Parathyroid adenoma (tissue), 2 donors: ENCODE data around the gene KMT2C.

Experiments
- H2AFZ ChIP-seq: fragments of 300-600 bp; sonication (generic); one replicate; pipeline ENCODE4 v1.7.0; 2017; ENCODE audit warnings: antibody characterized with exemption, mild to moderate bottlenecking
- H3K27ac ChIP-seq: fragments of 300-600 bp; sonication (generic); one replicate; pipeline ENCODE4 v1.7.0; 2017
- H3K27me3 ChIP-seq: fragments of 300-600 bp; sonication (generic); one replicate; pipeline ENCODE4 v1.7.0; 2017; ENCODE audit warnings: low read length; ENCODE audit not compliant: control insufficient read depth, insufficient read depth
- H3K36me3 ChIP-seq: fragments of 300-600 bp; sonication (generic); one replicate; pipeline ENCODE4 v1.7.0; 2017; ENCODE audit warnings: low read length; ENCODE audit not compliant: control insufficient read depth, insufficient read depth
- H3K4me1 ChIP-seq: fragments of 300-600 bp; sonication (generic); one replicate; pipeline ENCODE4 v1.7.0; 2017; ENCODE audit warnings: control low read depth
- H3K4me2 ChIP-seq: fragments of 300-600 bp; sonication (generic); one replicate; pipeline ENCODE4 v1.7.0; 2017; ENCODE audit warnings: low read length
- H3K4me3 ChIP-seq: fragments of 300-600 bp; sonication (generic); one replicate; pipeline ENCODE4 v1.7.0; 2017; ENCODE audit warnings: low read depth, low read length
- H3K79me2 ChIP-seq: fragments of 300-600 bp; sonication (generic); one replicate; pipeline ENCODE4 v1.7.0; 2017; ENCODE audit warnings: control low read depth
- H3K9ac ChIP-seq: fragments of 300-600 bp; sonication (generic); one replicate; pipeline ENCODE4 v1.7.0; 2017; ENCODE audit warnings: mild to moderate bottlenecking
- H3K9me3 ChIP-seq: fragments of 300-600 bp; sonication (generic); one replicate; pipeline ENCODE4 v1.7.0; 2017; ENCODE audit warnings: low read length; ENCODE audit not compliant: control insufficient read depth
- TF ChIP-seq, protein P1 (sequence below): fragments of 300-600 bp; sonication (generic); IDR thresholded peaks from one replicate; pipeline ENCODE4 v1.7.0; 2017; ENCODE audit warnings: antibody characterized with exemption, mild to moderate bottlenecking
- donor health status: primary hyperparathyroidism.

The KMT2C gene

DNA sequence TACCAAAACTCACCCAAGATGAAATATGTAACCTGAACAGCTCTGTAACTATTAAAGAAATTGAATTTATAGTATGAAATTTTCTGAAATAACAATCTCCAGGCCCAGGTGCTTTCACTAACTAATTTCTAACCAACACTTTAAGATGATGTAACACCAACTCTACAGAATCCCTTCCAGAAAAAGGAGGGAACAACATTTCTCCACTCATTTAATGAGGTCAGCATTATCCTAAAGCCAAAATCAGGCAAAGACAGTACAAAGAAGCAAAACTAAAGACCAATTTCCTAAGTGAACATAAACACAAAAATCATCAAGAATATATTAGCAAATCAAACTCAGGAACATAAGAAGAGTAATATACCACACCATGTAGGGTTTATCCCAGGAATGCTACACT is 65.5 kb downstream of the KMT2C start:
- Histone ChIP-seq H3K4me1 (no peaks in the 10 kb centered on the region), H3K36me3 (no peaks in the 10 kb centered on the region), H3K27ac (no peak overlapping the region), H3K27me3 (no peaks in the 10 kb centered on the region), H3K4me3 (no peak overlapping the region), H3K9ac (no peak overlapping the region), H3K79me2 (peaks cover 56% of the 10 kb centered on the region), H3K4me2 (no peak overlapping the region), H3K9me3 (no peaks in the 10 kb centered on the region), H2AFZ (no peak overlapping the region)
- TF ChIP-seq, protein P1, sequence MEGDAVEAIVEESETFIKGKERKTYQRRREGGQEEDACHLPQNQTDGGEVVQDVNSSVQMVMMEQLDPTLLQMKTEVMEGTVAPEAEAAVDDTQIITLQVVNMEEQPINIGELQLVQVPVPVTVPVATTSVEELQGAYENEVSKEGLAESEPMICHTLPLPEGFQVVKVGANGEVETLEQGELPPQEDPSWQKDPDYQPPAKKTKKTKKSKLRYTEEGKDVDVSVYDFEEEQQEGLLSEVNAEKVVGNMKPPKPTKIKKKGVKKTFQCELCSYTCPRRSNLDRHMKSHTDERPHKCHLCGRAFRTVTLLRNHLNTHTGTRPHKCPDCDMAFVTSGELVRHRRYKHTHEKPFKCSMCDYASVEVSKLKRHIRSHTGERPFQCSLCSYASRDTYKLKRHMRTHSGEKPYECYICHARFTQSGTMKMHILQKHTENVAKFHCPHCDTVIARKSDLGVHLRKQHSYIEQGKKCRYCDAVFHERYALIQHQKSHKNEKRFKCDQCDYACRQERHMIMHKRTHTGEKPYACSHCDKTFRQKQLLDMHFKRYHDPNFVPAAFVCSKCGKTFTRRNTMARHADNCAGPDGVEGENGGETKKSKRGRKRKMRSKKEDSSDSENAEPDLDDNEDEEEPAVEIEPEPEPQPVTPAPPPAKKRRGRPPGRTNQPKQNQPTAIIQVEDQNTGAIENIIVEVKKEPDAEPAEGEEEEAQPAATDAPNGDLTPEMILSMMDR = no peak

DNA sequence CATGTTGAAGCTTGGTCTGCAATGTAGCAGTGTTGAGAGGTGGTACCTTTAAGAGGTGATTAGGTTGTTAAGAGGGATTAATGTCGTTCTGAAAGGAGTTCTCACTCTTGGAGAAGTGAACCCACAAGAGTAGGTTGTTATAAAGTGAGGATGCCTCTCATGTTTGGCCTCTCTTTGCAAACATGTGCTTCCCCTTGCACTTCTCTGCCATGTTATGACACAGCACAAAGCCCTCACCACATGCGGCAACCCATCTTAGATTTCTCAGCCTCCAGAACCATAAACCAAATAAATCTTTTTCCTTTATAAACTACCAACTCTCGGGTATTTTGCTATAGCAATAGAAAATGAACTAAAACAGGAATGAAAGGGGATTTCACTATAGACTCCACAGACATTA is 66.3 kb downstream of the KMT2C start:
- H3K36me3 ChIP-seq = no peaks in the 10 kb centered on the region
- no peaks in the 10 kb centered on the region for H3K9me3 ChIP-seq
- H3K4me1 ChIP-seq = no peaks in the 10 kb centered on the region
- TF ChIP-seq, protein P1 = no peak
- H3K27me3 ChIP-seq = no peaks in the 10 kb centered on the region
- H3K27ac ChIP-seq = no peak overlapping the region
- no peak overlapping the region for H3K9ac ChIP-seq
- H3K4me2 ChIP-seq = no peak overlapping the region
- peaks cover 52% of the 10 kb centered on the region for H3K79me2 ChIP-seq
- no peak overlapping the region for H2AFZ ChIP-seq
- H3K4me3 ChIP-seq = no peak overlapping the region

DNA sequence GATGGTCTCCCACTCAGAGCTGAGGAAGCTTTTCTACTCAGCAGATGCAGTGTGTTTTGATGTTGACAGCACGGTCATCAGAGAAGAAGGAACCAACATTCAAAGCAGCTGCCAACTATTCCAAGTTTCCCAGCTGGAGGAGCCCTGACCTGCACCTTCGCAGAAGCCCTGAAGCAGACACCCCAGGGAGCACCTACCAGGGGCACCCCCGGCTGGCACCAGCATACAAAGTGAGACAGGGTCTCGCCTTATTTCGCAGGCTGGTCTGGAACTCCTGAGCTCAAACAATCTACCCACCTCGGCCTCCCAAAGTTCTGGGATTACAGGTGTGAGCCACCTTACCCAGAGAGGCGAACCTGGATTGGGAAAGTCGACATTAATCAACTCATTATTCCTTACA is 68.6 kb downstream of the KMT2C start:
- Histone ChIP-seq H2AFZ (no peak overlapping the region), H3K4me1 (no peaks in the 10 kb centered on the region), H3K27ac (no peak overlapping the region), H3K36me3 (no peaks in the 10 kb centered on the region), H3K79me2 (peaks cover 41% of the 10 kb centered on the region), H3K4me3 (no peak overlapping the region), H3K9me3 (no peaks in the 10 kb centered on the region), H3K4me2 (no peak overlapping the region), H3K27me3 (no peaks in the 10 kb centered on the region), H3K9ac (no peak overlapping the region)
- TF ChIP-seq, protein P1 = no peak

DNA sequence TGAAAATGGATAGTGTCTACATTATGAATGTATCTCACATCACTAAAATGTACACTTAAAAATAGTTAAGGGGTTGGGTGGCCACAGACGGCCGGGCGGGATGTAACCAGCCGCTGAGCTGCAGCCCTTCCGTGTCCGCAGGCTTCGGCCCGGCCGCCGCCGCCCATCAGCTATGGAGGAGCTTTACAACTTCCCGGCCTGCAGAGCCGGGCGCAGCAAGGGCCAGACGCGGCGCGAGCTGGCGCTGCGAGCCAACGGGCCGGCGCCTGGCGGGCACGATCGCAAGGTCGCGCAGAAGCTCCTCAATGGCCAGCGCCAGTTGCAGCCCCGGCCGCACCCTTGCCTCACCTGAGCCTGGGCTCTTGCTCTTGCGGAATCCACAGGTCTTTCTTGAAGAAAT is 69.1 kb downstream of the KMT2C start:
- Histone ChIP-seq H3K4me1 (no peaks in the 10 kb centered on the region), H3K79me2 (peaks cover 36% of the 10 kb centered on the region), H3K4me3 (no peak overlapping the region), H3K4me2 (no peak overlapping the region), H3K27ac (no peak overlapping the region), H3K27me3 (no peaks in the 10 kb centered on the region), H3K9ac (no peak overlapping the region), H3K36me3 (no peaks in the 10 kb centered on the region), H2AFZ (no peak overlapping the region), H3K9me3 (no peaks in the 10 kb centered on the region)
- TF ChIP-seq, protein P1 = no peak

DNA sequence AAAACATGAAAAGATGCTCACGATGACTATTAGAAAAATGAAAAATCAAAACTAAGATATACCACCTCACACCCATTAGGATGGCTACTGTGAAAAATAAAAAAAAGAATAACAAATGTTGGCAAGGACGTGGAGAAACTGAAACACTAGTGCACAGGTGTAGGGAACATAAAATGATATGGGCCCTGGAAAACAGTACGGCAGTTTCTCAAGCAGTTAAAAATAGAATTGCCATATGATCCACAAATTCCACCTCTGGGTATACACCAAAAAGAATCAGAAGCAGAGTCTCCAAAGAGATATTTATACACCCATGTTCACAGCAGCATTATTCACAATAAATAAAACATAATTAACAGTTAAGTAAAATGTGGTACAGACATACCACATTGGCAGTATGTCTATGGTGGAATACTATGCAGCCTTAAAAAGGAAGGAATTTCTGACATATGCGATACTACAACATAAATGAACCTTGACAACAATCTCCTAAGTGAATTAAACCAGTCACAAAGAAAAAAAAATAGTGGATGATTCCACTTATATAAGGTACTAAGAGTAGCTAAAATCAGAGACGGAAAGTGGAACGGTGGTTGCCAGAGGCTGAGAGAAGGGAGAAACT is 69.7 kb downstream of the KMT2C start:
- Histone ChIP-seq H3K4me3 (no peak overlapping the region), H2AFZ (no peak overlapping the region), H3K4me1 (no peaks in the 10 kb centered on the region), H3K27me3 (no peaks in the 10 kb centered on the region), H3K9ac (no peak overlapping the region), H3K27ac (no peak overlapping the region), H3K9me3 (no peaks in the 10 kb centered on the region), H3K79me2 (peaks cover 35% of the 10 kb centered on the region), H3K36me3 (no peaks in the 10 kb centered on the region), H3K4me2 (no peak overlapping the region)
- TF ChIP-seq, protein P1 = no peak
